A549 treated with DMSO at 1 μM for 4 hours (cell line): ENCODE measurements around the gene CMIP. TPM values are rescaled to one million over a fixed set of nuclear protein-coding genes. Genes with fewer than 3 reads are reported as not detected.

Experiments
- total RNA-seq: library from RNA; stranded (reverse); fragments of 200-300 nt; extraction: Qiagen RNA extraction; gene quantifications from 5 replicates; pipeline ENCODE4 v1.2.3, GENCODE V29; 2022; ENCODE audit warnings: low read depth

Gene CMIP
- 89.7 to 128 TPM (median 118 TPM) in 5 replicates for total RNA-seq

DNA sequence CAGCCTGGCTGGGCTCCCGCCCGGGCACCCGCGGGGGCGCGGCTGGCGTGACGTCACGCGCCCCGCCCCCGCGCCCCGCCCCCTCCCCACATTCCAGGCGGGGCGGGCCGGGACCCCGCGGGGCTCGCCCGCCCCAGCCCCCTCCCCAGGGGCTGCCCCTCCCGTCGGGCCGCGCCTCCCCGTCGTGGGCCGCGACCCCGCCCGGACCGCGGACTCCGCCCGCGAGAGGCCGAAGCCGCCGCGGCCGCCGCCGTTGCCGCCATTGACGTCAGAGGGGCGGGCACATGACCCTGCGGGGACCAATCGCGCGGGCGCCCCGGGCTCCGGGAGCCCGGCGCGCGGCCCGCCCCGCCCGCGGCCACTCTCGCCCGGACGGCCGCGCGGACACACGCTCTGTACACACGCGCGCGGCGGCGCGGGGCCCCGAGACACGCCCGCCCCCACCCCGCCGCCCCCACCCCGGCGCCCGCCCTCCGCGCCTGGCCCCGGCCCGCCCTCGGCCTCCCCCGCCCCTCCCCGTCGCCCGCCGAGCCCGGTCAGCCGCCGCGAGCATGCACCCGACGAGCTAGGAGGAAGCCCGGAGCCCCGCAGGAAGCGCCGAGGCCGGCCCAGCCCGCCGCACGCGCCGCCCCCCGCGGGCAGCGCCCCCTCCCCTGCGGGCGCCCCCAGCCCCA lies at the start of gene CMIP:
TSS of gene CMIP (plus strand) at position 361 of the 674 bp plus-strand sequence.

Other genes with a start within 250 kb of the CMIP start
- 1.0 to 1.6 TPM (median 1.5 TPM) in 5 replicates for gene BCO1, start 206.1 kb upstream of the CMIP start, total RNA-seq
- 2.7 to 4.5 TPM (median 3.5 TPM) in 5 replicates for gene GAN, start 129.8 kb upstream of the CMIP start, total RNA-seq